GM12892 (cell line): ENCODE data around the gene UBL5.

Source experiments
- POLR2A ChIP-seq: IDR thresholded peaks from 2 replicates; pipeline ENCODE4 v1.6.1; 2011; ENCODE audit warnings: low read depth, low read length, control low read depth
- POLR2AphosphoS5 ChIP-seq: IDR thresholded peaks from 2 replicates; pipeline ENCODE4 v1.6.1; 2011; ENCODE audit warnings: low read depth, low read length, control low read depth

DNA sequence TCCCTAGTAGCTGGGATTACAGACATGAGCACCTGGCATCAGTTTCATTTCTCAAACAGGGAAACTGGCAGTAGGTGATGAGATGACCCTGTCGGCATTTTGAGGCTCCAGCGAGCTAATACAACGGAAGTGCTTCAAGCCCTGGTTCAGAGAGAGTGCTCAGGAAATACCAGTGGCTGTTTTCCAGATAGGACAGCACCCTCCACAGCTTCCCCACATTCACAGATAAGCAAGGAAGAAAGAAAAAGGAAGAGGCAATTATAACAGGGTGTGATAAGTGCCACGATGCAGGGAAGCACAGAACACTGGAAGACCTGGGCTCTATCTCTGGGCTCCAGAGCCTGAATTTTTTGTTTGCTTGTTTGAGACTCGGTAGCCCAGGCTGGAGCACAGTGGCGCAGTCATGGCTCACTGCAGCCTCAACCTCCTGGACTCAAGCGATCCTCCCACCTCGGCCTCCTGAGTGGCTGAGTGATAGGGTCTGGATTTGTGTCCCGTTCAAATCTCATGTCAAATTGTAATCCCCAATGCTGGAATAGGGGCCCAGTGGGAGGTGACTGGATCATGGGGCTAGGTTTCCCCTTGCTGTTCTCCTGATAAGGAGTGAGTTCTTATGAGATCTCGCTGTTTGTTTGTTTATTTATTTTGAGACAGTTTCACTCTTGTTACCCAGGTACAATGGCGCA, 50.9 kb downstream of the UBL5 start:
- TF ChIP-seq POLR2A (no peak), POLR2AphosphoS5 (no peak)
